C4-2B (cell line): ENCODE measurements around the gene PCNX3.

Experiments
- ZFX ChIP-seq: fragments of 450-650 bp; IDR thresholded peaks from 2 replicates; pipeline ENCODE4 v1.6.1; 2017
- TF ChIP-seq, protein P1 (sequence below): fragments of 450-650 bp; conservative IDR thresholded peaks from 2 replicates; pipeline ENCODE4 v1.5.1; 2017; ENCODE audit warnings: mild to moderate bottlenecking

DNA sequence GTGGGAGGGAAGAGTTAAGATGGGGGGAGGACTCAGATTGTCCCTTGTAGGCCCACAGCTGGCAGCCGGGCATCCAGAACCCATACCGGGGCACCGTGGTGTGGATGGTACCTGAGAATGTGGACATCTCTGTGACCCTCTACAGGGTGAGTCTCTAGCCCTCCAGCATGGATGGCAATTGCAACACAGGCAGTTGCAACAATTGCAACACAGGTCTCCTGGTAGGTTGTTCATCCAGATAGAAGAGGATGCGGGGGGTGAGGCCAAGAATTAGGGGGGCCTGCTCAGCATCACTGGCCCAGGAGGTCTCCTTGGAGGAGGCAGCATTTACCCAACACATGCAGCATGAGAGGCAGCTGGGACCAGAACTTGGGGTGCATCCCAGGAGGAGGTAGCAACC, 36.3 kb upstream of the PCNX3 start:
- TF ChIP-seq, protein P1, sequence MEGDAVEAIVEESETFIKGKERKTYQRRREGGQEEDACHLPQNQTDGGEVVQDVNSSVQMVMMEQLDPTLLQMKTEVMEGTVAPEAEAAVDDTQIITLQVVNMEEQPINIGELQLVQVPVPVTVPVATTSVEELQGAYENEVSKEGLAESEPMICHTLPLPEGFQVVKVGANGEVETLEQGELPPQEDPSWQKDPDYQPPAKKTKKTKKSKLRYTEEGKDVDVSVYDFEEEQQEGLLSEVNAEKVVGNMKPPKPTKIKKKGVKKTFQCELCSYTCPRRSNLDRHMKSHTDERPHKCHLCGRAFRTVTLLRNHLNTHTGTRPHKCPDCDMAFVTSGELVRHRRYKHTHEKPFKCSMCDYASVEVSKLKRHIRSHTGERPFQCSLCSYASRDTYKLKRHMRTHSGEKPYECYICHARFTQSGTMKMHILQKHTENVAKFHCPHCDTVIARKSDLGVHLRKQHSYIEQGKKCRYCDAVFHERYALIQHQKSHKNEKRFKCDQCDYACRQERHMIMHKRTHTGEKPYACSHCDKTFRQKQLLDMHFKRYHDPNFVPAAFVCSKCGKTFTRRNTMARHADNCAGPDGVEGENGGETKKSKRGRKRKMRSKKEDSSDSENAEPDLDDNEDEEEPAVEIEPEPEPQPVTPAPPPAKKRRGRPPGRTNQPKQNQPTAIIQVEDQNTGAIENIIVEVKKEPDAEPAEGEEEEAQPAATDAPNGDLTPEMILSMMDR: no peak
- no peak for TF ChIP-seq ZFX
